Epithelial cell of proximal tubule (primary cell): ENCODE data around the gene CHEK2. TPM values are rescaled to one million over a fixed set of nuclear protein-coding genes. Genes with fewer than 3 reads are reported as not detected.
"Not testable (repeated sequence)": the region's sequence is repeated elsewhere in the genome, so short reads cannot be mapped to it uniquely, and the experiment has no call there.

Source experiments
- DNase-seq: peaks from one replicate; pipeline ENCODE4 v3.0.0-alpha.2; 2011; ENCODE audit warnings: low read depth
- H3K4me3 ChIP-seq: 2 replicates; pipeline ENCODE4 v1.5.1; 2011; ENCODE audit warnings: low read depth, mild to moderate bottlenecking, low read length
- total RNA-seq: library from RNA; depleted of rRNA; stranded (reverse); fragments of >200 nt; gene quantifications from 2 replicates; pipeline ENCODE4 v1.2.3, GENCODE V29; 2015
- TF ChIP-seq, protein P1 (sequence below): conservative IDR thresholded peaks from 2 replicates; pipeline ENCODE4 v1.5.1; 2012; ENCODE audit warnings: low read depth, mild to moderate bottlenecking, low read length

Gene CHEK2
- total RNA-seq, 1 donor from 2014 or later = 19.9 TPM

DNA sequence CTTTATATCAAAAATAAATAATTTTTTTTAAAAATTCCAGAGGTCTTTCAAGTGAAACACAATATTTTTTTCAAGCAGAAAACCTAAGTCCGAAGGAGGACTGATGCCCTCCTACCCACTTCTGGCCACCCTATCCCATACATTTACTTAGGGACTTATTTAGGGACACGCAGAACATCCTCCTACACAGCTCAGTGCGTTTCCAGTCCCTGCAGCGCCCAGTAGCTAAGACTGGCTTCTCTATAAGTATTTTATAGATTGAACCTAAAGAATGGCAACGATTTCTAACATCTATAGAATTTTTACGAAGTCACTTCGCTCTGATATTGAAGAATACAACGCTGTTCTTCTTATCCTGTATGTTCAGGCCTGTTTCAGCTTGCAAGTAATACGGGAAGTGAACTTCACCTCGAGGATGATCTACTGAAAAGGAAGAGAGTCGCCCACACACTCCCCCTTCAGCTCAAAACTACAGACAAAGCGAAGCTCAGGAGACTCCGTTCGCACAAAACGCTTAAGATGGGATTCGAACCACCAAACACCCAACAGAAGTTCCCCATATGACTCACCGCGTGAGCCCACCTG, 328 bp downstream of the CHEK2 start:
- TF ChIP-seq, protein P1, sequence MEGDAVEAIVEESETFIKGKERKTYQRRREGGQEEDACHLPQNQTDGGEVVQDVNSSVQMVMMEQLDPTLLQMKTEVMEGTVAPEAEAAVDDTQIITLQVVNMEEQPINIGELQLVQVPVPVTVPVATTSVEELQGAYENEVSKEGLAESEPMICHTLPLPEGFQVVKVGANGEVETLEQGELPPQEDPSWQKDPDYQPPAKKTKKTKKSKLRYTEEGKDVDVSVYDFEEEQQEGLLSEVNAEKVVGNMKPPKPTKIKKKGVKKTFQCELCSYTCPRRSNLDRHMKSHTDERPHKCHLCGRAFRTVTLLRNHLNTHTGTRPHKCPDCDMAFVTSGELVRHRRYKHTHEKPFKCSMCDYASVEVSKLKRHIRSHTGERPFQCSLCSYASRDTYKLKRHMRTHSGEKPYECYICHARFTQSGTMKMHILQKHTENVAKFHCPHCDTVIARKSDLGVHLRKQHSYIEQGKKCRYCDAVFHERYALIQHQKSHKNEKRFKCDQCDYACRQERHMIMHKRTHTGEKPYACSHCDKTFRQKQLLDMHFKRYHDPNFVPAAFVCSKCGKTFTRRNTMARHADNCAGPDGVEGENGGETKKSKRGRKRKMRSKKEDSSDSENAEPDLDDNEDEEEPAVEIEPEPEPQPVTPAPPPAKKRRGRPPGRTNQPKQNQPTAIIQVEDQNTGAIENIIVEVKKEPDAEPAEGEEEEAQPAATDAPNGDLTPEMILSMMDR = no peak
- H3K4me3 ChIP-seq = peak overlapping the region; percentile 95
- no peak for DNase-seq

DNA sequence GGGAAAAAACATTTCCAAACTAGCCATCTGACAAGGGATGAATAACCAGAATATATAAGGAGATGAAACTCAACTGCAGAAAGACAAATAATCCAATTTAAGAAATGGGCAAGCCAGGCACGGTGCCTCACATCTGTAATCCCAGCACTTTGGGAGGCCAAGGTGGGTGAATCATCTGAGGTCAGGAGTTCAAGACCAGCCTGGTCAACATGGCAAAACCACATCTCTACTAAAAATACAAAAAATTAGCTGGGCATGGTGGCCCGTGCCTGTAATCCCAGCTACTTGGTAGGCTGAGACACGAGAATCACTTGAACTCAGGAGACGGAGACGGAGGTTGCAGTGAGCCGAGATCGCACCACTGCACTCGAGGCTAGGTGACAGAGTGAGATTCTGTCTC, 2.7 kb downstream of the CHEK2 start:
- not testable (repeated sequence) for H3K4me3 ChIP-seq, DNase-seq

DNA sequence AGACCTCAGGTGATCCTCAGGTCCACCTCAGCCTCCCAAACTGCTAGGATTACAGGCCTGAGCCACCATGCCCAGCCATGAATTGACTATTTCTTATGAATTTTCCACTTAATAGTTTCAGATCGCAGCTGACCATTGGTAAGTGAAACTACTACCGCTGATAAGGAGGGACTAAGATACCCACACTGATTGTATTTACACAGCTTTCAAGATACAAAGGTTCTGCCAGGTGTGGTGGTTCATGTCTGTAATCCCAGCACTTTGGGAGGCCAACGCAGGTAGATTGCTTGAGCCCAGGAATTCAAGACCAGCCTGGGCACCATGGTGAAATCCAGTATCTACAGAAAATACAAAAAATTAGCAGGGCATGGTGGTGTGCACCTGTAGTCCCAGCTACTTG, 3.9 kb downstream of the CHEK2 start:
- DNase-seq = no peak
- no peak overlapping the region for H3K4me3 ChIP-seq
- TF ChIP-seq, protein P1 = no peak

DNA sequence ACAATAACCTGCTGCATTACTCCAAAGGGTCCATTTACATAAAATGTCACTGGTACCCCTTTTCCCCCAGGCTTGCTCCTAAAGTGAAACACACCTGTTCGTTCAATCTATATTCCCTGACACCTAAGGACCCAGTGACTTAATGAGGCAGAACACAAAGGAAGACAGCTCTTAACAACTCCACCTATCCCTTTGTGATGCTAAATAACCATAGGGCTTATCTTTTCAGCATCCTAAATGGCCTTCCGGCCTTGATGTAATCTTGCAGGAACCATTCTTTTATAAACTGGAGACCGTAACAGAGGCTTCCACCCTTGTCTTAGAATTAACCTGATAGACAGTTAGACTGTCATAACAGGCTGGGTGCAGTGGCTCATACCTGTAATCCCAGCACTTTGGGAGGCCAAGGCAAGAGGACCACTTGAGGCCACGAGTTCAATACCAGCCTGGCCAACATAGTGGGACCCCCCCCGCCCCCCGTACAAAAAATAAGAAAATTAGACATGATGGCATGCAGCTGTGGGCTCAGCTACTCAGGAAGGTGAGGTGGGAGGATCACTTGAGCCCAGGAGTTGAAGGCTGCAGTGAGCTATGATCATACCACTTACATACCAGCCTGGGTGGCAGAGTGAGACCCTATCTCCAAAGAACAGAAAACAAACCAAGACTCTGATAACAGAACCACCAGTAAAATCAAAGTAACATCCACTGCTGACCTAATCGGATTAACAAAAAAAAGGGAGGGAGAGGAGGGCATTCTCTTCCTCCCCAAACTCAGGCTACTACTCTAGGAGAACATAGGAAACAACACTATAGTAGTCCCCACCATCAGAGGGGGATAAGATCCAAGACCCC, 5.1 kb downstream of the CHEK2 start:
- TF ChIP-seq, protein P1 = no peak
- DNase-seq = no peak
- H3K4me3 ChIP-seq = no peak overlapping the region

DNA sequence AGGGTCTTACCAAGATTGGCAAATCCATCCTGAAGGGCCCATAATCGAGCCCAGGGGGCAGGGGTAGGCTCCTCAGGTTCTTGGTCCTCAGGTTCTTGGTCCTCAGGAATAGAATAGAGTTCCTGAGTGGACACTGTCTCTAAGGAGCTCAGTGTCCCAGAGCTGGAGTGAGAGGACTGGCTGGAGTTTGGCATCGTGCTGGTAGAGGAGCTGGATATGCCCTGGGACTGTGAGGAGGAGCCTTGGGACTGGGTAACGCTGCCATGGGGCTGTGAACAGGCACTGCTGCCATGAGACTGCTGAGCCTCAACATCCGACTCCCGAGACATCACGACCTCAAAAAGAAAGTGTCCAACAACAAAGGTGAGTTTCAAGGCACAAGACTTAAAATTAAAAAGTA, 7.2 kb downstream of the CHEK2 start:
- DNase-seq = no peak
- TF ChIP-seq, protein P1 = no peak
- no peak overlapping the region for H3K4me3 ChIP-seq

DNA sequence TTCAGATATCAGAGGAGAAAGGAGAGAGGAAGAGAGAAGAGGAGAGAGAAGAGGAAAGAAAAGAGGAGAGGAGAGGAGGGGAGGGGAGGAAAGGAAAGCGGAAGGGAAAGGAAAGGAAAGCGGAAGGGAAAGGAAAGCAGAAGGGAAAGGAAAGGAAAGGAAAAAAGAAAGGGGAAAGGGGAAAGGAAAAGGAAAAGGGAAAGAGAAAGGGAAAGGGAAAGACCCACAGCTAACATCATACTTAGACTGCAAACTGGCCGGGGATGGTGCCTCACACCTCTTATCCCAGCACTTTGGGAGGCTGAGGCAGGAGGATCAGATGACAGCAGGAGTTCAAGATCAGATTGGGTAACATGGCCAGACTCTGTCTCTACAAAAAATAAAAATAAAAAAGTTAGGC, 11.4 kb downstream of the CHEK2 start:
- no peak for DNase-seq
- TF ChIP-seq, protein P1 = no peak

DNA sequence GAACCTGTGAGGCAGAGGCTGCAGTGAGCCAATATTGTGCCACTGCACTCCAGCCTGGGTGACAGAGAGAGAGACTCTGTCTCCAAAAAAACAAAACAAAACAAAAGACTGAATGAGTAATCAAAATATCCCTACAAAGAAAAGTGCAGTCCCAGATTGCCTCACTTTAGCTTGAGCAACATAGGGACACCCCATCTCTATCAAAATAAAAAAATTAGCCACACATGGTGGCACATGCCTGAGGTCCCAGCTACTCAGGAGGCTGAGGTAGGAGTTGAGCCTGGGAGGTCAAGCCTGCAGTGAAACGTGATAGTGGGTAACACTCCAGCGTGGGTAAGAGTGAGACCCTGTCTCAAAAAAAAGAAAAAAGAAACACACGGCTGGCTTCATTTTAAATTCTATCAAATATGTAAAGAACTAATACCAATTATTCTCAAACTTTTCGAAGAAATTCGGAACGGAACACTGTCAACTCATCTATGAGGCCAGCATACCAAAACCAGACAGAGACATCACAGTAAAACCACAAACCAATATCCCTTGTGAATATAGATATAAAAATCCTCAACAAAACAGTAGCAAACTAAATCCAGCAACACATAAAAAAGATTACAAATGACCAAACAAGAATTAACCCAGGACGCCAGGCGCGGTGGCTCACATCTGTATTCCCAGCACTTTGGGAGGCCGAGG, 12.9 kb downstream of the CHEK2 start:
- H3K4me3 ChIP-seq = no peak overlapping the region
- TF ChIP-seq, protein P1 = no peak
- no peak for DNase-seq

More for the DNA sequence above, 11.4 kb downstream of the CHEK2 start:
- H3K4me3 ChIP-seq = no peak overlapping the region
